Smooth muscle cell (in vitro differentiated cells): Measurements from ENCODE around the gene UBIAD1. TPM values are rescaled to one million over a fixed set of nuclear protein-coding genes. Genes with fewer than 3 reads are reported as not detected.
"Not testable (repeated sequence)": the region's sequence is repeated elsewhere in the genome, so short reads cannot be mapped to it uniquely, and the experiment has no call there.

ENCODE experiments used
- DNase-seq: peaks from one replicate; lab custom pipeline; 2025; ENCODE audit not compliant: unreplicated experiment; lab: John Stamatoyannopoulos, UW
- H2AFZ ChIP-seq: fragments of 200-600 bp; sonication (generic); 2 replicates; pipeline ENCODE4 v1.6.0; 2016; ENCODE audit warnings: antibody characterized with exemption, low read depth, mild to moderate bottlenecking
- H3F3A ChIP-seq: fragments of 200-600 bp; sonication (generic); 2 replicates; pipeline ENCODE4 v1.6.0; 2017; ENCODE audit warnings: antibody characterized with exemption, low read depth
- H3K27ac ChIP-seq: fragments of 200-600 bp; sonication (generic); 2 replicates; pipeline ENCODE4 v1.5.1; 2016; ENCODE audit warnings: low read depth, mild to moderate bottlenecking
- H3K27me3 ChIP-seq: fragments of 200-600 bp; sonication (generic); 2 replicates; pipeline ENCODE4 v1.6.1; 2016; ENCODE audit warnings: low read depth, mild to moderate bottlenecking
- H3K36me3 ChIP-seq: fragments of 200-600 bp; sonication (generic); 2 replicates; pipeline ENCODE4 v1.5.1; 2016; ENCODE audit warnings: low read depth
- H3K4me1 ChIP-seq: fragments of 200-600 bp; sonication (generic); 2 replicates; pipeline ENCODE4 v1.5.1; 2016; ENCODE audit warnings: low read depth
- H3K4me2 ChIP-seq: fragments of 200-600 bp; sonication (generic); 2 replicates; pipeline ENCODE4 v1.6.0; 2016; ENCODE audit warnings: mild to moderate bottlenecking
- H3K4me3 ChIP-seq: fragments of 200-600 bp; sonication (generic); 2 replicates; pipeline ENCODE4 v1.5.1; 2016; ENCODE audit warnings: mild to moderate bottlenecking
- H3K79me2 ChIP-seq: fragments of 200-600 bp; sonication (generic); 2 replicates; pipeline ENCODE4 v1.6.0; 2016; ENCODE audit warnings: low read depth, mild to moderate bottlenecking
- H3K9ac ChIP-seq: fragments of 200-600 bp; sonication (generic); 2 replicates; pipeline ENCODE4 v1.6.0; 2016; ENCODE audit warnings: low read depth
- H3K9me3 ChIP-seq: fragments of 200-600 bp; sonication (generic); replicated peaks from 2 replicates; pipeline ENCODE4 v1.5.1; 2016; ENCODE audit warnings: low read depth
- H4K20me1 ChIP-seq: fragments of 200-600 bp; sonication (generic); 2 replicates; pipeline ENCODE4 v1.6.0; 2016; ENCODE audit warnings: low read depth
- WGBS: methylation state at CpG from one replicate; pipeline ENCODE4 v1.1.7; 2016; ENCODE audit warnings: low lambda C conversion rate; 5-methylcytosine and 5-hydroxymethylcytosine counted together
- polyA plus RNA-seq: library from polyadenylated mRNA; unstranded; fragments of >200 nt; fragmentation: Nextera tagmentation; extraction: Ambion mirVana; gene quantifications from 2 replicates; pipeline ENCODE4 v1.2.1, GENCODE V29; 2016
- total RNA-seq: library from RNA; depleted of rRNA; stranded (reverse); fragments of >200 nt; gene quantifications from 2 replicates; pipeline ENCODE4 v1.2.3, GENCODE V29; 2014
- TF ChIP-seq, protein P1 (sequence below): fragments of 200-600 bp; sonication (generic); IDR thresholded peaks from 2 replicates; pipeline ENCODE4 v1.5.1; 2017; ENCODE audit warnings: borderline replicate concordance, mild to moderate bottlenecking, antibody characterized with exemption; ENCODE audit not compliant: insufficient read depth, poor library complexity, severe bottlenecking

Gene UBIAD1
- total and polyA plus RNA-seq, 2 experiments from 2014 or later, result 5.8 to 7.9 TPM

GRCh38 chr1:11295905-11296304 is 22.9 kb downstream of the UBIAD1 start:
- 94% methylated on average over 2 of the region's 2 CpGs for WGBS
- Histone ChIP-seq H3F3A (no peaks in the 10 kb centered on the region), H3K4me3 (no peak overlapping the region), H3K27ac (no peak overlapping the region), H4K20me1 (no peaks in the 10 kb centered on the region), H2AFZ (no peak overlapping the region), H3K36me3 (no peaks in the 10 kb centered on the region), H3K4me1 (no peaks in the 10 kb centered on the region), H3K79me2 (no peaks in the 10 kb centered on the region), H3K4me2 (no peak overlapping the region), H3K9me3 (no peaks in the 10 kb centered on the region), H3K27me3 (no peaks in the 10 kb centered on the region), H3K9ac (no peak overlapping the region)
- TF ChIP-seq, protein P1, sequence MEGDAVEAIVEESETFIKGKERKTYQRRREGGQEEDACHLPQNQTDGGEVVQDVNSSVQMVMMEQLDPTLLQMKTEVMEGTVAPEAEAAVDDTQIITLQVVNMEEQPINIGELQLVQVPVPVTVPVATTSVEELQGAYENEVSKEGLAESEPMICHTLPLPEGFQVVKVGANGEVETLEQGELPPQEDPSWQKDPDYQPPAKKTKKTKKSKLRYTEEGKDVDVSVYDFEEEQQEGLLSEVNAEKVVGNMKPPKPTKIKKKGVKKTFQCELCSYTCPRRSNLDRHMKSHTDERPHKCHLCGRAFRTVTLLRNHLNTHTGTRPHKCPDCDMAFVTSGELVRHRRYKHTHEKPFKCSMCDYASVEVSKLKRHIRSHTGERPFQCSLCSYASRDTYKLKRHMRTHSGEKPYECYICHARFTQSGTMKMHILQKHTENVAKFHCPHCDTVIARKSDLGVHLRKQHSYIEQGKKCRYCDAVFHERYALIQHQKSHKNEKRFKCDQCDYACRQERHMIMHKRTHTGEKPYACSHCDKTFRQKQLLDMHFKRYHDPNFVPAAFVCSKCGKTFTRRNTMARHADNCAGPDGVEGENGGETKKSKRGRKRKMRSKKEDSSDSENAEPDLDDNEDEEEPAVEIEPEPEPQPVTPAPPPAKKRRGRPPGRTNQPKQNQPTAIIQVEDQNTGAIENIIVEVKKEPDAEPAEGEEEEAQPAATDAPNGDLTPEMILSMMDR, result no peak
- no peak for DNase-seq

DNA sequence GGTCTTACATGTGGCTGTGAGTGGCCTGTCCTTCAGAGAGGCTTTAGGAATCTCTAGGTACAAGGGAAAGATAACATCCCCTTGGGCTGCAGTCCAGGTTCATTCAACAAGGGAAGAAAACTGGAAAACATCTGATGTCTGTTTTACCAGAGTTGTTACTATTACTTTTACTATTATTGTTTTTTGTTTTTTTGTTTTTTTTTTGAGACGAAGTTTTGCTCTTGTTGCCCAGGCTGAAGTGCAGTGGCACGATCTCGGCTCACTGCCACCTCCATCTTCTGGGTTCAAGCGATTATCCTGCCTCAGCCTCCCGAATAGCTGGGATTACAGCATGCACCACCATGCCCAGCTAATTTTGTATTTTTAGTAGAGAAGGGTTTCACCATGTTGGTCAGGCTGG is 24.8 kb downstream of the UBIAD1 start:
- H3K79me2 ChIP-seq, DNase-seq, H2AFZ ChIP-seq, H3K27me3 ChIP-seq, H3K36me3 ChIP-seq, H3K9ac ChIP-seq, H3K4me1 ChIP-seq, H3K4me3 ChIP-seq, H4K20me1 ChIP-seq, H3K4me2 ChIP-seq, H3K9me3 ChIP-seq, H3F3A ChIP-seq, H3K27ac ChIP-seq: not testable (repeated sequence)
- WGBS, result 95% methylated on average over 5 of the region's 5 CpGs

GRCh38 chr1:11298390-11299224 is 25.6 kb downstream of the UBIAD1 start:
- no peak for DNase-seq
- Histone ChIP-seq H3K79me2 (no peaks in the 10 kb centered on the region), H3K9me3 (no peaks in the 10 kb centered on the region), H3F3A (no peaks in the 10 kb centered on the region), H3K36me3 (no peaks in the 10 kb centered on the region), H3K4me1 (no peaks in the 10 kb centered on the region), H3K4me3 (no peak overlapping the region), H3K27ac (no peak overlapping the region), H3K4me2 (no peak overlapping the region), H3K9ac (no peak overlapping the region), H3K27me3 (no peaks in the 10 kb centered on the region), H2AFZ (no peak overlapping the region), H4K20me1 (no peaks in the 10 kb centered on the region)
- 92% methylated on average over 12 of the region's 12 CpGs for WGBS
- TF ChIP-seq, protein P1, result no peak

- Histone ChIP-seq H3K4me3 (no peak overlapping the region), H3K9ac (no peak overlapping the region), H3K4me2 (no peak overlapping the region), H3K79me2 (no peaks in the 10 kb centered on the region), H3K36me3 (no peaks in the 10 kb centered on the region), H3K27ac (no peak overlapping the region), H3K4me1 (no peaks in the 10 kb centered on the region), H3K9me3 (no peaks in the 10 kb centered on the region), H2AFZ (no peak overlapping the region), H4K20me1 (no peaks in the 10 kb centered on the region), H3K27me3 (no peaks in the 10 kb centered on the region), H3F3A (no peaks in the 10 kb centered on the region)
- TF ChIP-seq, protein P1, result no peak
- 84% methylated on average over 10 of the region's 10 CpGs for WGBS
- DNase-seq, result no peak
Observed at GRCh38 chr1:11299225-11299574, 26.2 kb downstream of the UBIAD1 start.
